Fibroblast of skin of abdomen (primary cell): ENCODE measurements around the gene LMF2.

Experiments used
- DNase-seq: peaks from one replicate; pipeline ENCODE4 v3.0.0-alpha.2; 2013

LMF2 gene

GRCh38 chr22:50464451-50464850 is 43.1 kb downstream of the LMF2 start:
- no peak for DNase-seq

GRCh38 chr22:50463188-50463900 is 44.2 kb downstream of the LMF2 start:
- no peak for DNase-seq

- no peak for DNase-seq
Measured at GRCh38 chr22:50461979-50462540, 45.4 kb downstream of the LMF2 start.

GRCh38 chr22:50461536-50461935 is 46.0 kb downstream of the LMF2 start:
- no peak for DNase-seq

GRCh38 chr22:50460938-50461337 is 46.6 kb downstream of the LMF2 start:
- DNase-seq = no peak

- no peak for DNase-seq
Measured at GRCh38 chr22:50459496-50460140, 47.9 kb downstream of the LMF2 start.

- no peak for DNase-seq
Measured at GRCh38 chr22:50459016-50459415, 48.5 kb downstream of the LMF2 start.

- no peak for DNase-seq
Measured at GRCh38 chr22:50456466-50457234, 50.9 kb downstream of the LMF2 start.

GRCh38 chr22:50456026-50456425 is 51.5 kb downstream of the LMF2 start:
- DNase-seq = no peak

GRCh38 chr22:50455201-50455600 is 52.3 kb downstream of the LMF2 start:
- no peak for DNase-seq

GRCh38 chr22:50454556-50455075 is 52.9 kb downstream of the LMF2 start:
- no peak for DNase-seq
